A549 treated with CpdA at 1 μM for 4 hours (cell line): ENCODE measurements around the gene OGG1. TPM values are rescaled to one million over a fixed set of nuclear protein-coding genes. Genes with fewer than 3 reads are reported as not detected.

Source experiments
- total RNA-seq: library from RNA; stranded (reverse); fragments of 200-300 nt; extraction: Qiagen RNA extraction; gene quantifications from 5 replicates; pipeline ENCODE4 v1.2.3, GENCODE V29; 2022; ENCODE audit warnings: low read depth

OGG1 gene
- total RNA-seq: 14.5 to 17.6 TPM (median 16.5 TPM) in 5 replicates

DNA sequence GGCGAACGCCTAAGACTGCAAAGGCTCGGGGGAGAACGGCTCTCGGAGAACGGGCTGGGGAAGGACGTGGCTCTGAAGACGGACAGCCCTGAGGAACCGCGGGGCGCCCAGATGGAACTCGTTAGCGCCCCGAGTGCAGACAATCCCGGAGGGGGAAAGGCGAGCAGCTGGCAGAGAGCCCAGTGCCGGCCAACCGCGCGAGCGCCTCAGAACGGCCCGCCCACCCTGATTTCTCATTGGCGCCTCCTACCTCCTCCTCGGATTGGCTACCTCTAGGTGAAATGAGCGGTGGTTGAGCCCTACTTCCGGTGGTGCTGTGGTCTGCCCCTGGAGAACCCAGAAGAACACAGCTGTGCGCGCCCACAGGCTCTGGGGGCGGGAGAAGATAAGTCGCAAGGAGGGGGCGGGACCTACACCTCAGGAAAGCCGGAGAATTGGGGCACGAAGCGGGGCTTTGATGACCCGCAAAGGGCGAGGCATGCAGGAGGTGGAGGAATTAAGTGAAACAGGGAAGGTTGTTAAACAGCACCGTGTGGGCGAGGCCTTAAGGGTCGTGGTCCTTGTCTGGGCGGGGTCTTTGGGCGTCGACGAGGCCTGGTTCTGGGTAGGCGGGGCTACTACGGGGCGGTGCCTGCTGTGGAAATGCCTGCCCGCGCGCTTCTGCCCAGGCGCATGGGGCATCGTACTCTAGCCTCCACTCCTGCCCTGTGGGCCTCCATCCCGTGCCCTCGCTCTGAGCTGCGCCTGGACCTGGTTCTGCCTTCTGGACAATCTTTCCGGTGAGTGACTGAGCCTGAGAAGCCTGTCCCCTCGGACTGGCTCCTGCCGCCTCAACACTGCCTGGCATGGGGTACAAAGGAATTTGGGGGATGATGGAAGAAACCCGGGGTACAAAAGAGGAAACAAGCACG lies at the start of gene OGG1:
Gene OGG1, plus strand, starts transcription at position 308 of the 911 bp plus-strand sequence. Its CDS starts 335 bp downstream, at position 643.

GRCh38 chr3:9703736-9704346 lies 45.9 kb upstream of the OGG1 start, which contains the start of gene CPNE9:
Gene CPNE9, plus strand, starts transcription at chr3:9703833. Its CDS starts 164 bp downstream, at chr3:9703997.

DNA sequence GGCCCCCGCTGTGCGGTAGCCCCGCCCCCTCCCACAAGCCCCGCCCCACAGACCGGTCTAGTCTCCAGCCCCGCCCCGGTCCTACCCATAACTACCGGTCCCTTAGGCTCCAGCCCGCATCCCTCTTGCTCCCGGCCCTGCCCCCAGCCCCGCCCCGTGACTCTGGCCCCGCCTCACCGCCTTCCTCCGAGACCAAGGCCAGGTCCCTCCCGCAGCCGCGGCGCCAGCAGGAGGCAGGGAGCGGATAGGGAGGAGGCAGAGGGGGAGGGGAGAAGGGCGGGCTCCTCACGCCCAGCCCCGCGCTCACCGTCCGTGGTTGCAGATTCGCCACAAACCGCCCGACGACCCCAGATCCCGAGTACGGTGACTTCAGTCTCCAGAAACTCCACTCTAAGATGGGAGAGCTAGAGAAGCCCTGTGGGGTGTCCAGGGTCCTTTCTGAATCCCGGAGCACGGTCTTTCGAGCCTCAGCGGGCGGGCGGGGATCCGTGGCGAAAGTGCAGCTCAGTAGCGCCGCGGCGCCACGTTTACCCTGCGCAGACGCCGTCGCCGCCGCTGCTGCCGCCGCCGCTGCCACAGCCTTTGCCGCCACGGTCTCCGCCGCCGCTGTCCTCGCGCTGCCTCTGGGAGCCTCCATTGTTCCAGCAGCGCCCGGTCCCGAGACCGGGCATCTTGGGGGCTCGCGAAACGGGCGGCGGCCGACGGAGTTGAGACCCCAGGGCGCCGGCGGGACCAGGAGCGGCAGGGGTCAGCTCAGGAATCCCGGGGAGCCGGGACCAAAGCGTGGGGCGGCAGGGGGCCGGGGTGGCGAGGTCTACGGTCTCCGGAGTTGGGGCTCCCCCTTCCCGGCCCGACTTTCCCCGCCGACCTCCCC lies 18.3 kb upstream of the OGG1 start, which contains the start of gene BRPF1:
Gene BRPF1, plus strand, starts transcription at position 530 of the 874 bp plus-strand sequence. CDS start 2,406 bp downstream, outside the sequence.

GRCh38 chr3:9769426-9770275 lies 19.9 kb downstream of the OGG1 start, which contains the start of gene CAMK1:
Gene CAMK1, minus strand, starts transcription at chr3:9769947. Its CDS starts 2,198 bp downstream, at chr3:9767749.

DNA sequence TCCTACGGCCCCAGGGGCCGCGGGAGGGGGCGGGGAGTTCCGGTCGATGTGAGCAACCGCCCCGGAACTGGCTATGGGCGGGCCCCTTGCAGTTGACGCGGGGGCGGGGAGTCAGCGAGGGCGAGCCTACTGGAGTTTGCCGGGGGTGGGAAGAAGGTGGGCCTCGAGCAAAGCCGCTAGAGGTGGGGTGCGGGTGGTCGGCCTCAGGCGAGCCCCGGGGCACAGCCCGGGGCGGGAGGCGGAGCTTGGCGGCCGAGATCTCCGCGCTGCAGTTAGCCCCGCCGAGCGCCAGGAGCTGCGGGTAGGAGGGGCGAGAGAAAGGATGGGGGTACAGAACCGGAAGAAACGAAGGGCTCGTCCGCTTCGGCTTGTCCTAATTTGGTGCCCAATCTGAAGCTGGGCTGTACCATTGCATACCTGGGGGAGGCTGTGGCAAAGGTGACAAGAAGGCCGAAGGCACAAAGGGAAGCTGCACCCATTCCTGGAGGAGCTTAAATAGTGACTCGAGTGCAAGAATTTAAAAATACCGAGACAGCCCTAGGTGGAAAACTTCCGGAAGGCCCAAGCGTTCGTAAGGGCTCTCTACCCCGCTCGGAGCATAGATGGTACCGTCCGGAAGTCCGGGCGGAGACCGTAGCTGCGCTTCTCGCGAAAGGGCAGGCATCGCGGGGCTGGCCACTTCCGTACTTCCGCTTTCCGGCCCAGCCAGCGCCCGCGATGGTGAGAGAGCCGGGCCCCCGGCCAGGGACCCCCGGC lies 42.8 kb downstream of the OGG1 start, which contains the start of the genes ARPC4 and TADA3:
Gene ARPC4, plus strand, starts transcription at position 678 of the 756 bp plus-strand sequence. Its CDS starts 40 bp downstream, at position 718.
Gene TADA3, minus strand, starts transcription at position 69 of the 756 bp plus-strand sequence. CDS start 1,007 bp downstream, outside the sequence.

Other genes starting within 250 kb of the OGG1 start
- 0.05 to 0.78 TPM (median 0.08 TPM) in 5 replicates for gene LHFPL4, start 196.1 kb upstream of the OGG1 start, total RNA-seq
- gene MTMR14, start 100.4 kb upstream of the OGG1 start, total RNA-seq: 26.4 to 30.7 TPM (median 28.7 TPM) in 5 replicates
- 0.13 to 0.41 TPM (median 0.23 TPM) in 4 of 5 replicates, not detected in the other for gene CPNE9, start 46.1 kb upstream of the OGG1 start, total RNA-seq
- 17.1 to 19.5 TPM (median 18.2 TPM) in 5 replicates for gene BRPF1, start 18.2 kb upstream of the OGG1 start, total RNA-seq
- gene CAMK1, start 20.0 kb downstream of the OGG1 start, total RNA-seq: 13.6 to 17.6 TPM (median 16.7 TPM) in 5 replicates
- 53.3 to 59.8 TPM (median 58.6 TPM) in 5 replicates for gene TADA3, start 42.5 kb downstream of the OGG1 start, total RNA-seq
- gene ARPC4, start 43.1 kb downstream of the OGG1 start, total RNA-seq: 154 to 256 TPM (median 159 TPM) in 5 replicates
- gene TTLL3, start 60.3 kb downstream of the OGG1 start, total RNA-seq: 6.2 to 11.1 TPM (median 7.2 TPM) in 5 replicates
- gene RPUSD3, start 94.1 kb downstream of the OGG1 start, total RNA-seq: 34.8 to 48.6 TPM (median 43.3 TPM) in 5 replicates
- gene CIDEC, start 130.3 kb downstream of the OGG1 start, total RNA-seq: 1.6 to 3.0 TPM (median 2.6 TPM) in 5 replicates
- gene JAGN1, start 140.7 kb downstream of the OGG1 start, total RNA-seq: 50.9 to 72.3 TPM (median 67.1 TPM) in 5 replicates
- gene IL17RE, start 152.9 kb downstream of the OGG1 start, total RNA-seq: 0.87 to 1.3 TPM (median 1.0 TPM) in 5 replicates
- 12.1 to 14.7 TPM (median 13.1 TPM) in 5 replicates for gene IL17RC, start 167.1 kb downstream of the OGG1 start, total RNA-seq
- gene CRELD1, start 183.9 kb downstream of the OGG1 start, total RNA-seq: 10.8 to 13.6 TPM (median 12.8 TPM) in 5 replicates
- gene PRRT3, start 202.5 kb downstream of the OGG1 start, total RNA-seq: 0.72 to 1.5 TPM (median 1.4 TPM) in 5 replicates
- 117 to 135 TPM (median 127 TPM) in 5 replicates for gene EMC3, start 236.9 kb downstream of the OGG1 start, total RNA-seq